Lower leg skin (tissue), 4 donors: ENCODE results near the gene POU2AF1. TPM values are rescaled to one million over a fixed set of nuclear protein-coding genes. Genes with fewer than 3 reads are reported as not detected.

ENCODE experiments used
- DNase-seq, 2 donors: peaks; one replicate each; pipeline ENCODE4 v3.0.0-alpha.2; 2019; ENCODE audit warnings: low spot score in 2 of 2
- H3K4me3 ChIP-seq: fragments of 200-600 bp; sonication (generic); 2 replicates; pipeline ENCODE4 v1.5.1; 2017; ENCODE audit warnings: mild to moderate bottlenecking, low read depth; ENCODE audit not compliant: poor library complexity, severe bottlenecking
- POLR2A ChIP-seq, 2 donors: fragments of 450-650 bp; IDR thresholded peaks; one replicate each; pipeline ENCODE4 v1.6.1; 2016 to 2017; ENCODE audit warnings: antibody characterized with exemption in 2 of 2, mild to moderate bottlenecking in 1 of 2, moderate library complexity in 1 of 2
- WGBS, 2 donors: methylation state at CpG; one replicate each; pipeline ENCODE4 v1.1.5; 2018; 5-methylcytosine and 5-hydroxymethylcytosine counted together
- intact Hi-C: fragments of 100-400 bp; cut with DNase I; formaldehyde crosslinking; loops from one replicate; pipeline ENCODE4 v1.15.0; 2023; ENCODE audit warnings: low total_unique reads
- total RNA-seq, 4 donors: library from RNA; depleted of rRNA; stranded (reverse); fragments of >200 nt; gene quantifications; one replicate each; pipeline ENCODE4 v1.1.0, GENCODE V29; 2016
- TF ChIP-seq, protein P1 (sequence below), 3 donors: fragments of 450-650 bp; IDR thresholded peaks; one replicate each; pipeline ENCODE4 v1.5.1; 2016; ENCODE audit warnings: antibody characterized with exemption in 3 of 3, mild to moderate bottlenecking in 3 of 3, moderate library complexity in 2 of 3

The POU2AF1 gene
- total RNA-seq, 4 donors from 2014 or later = 0.13 TPM; not detected in 3

DNA sequence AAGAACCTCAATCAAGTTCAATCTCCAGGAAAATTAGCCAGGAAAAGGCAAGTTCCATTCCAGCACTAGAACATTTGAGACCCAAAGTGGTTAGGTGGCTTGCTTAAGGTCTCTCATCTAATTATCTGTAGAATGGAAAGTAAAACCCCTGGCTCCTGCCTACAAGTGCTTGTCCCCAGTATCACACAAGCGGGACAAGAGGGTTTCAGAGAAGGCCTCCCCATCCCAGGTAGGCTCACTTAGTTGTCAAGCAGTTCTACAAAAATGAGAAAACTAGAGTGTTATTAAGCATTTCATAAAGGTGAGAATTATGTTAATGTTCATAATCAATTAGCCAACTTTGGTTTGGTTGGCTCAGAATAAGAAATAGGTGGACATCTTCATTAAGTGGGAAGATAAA lies 5.5 kb downstream of the POU2AF1 start:
- intact Hi-C loops = no loop called here
- DNase-seq = no peak
- TF ChIP-seq, protein P1, sequence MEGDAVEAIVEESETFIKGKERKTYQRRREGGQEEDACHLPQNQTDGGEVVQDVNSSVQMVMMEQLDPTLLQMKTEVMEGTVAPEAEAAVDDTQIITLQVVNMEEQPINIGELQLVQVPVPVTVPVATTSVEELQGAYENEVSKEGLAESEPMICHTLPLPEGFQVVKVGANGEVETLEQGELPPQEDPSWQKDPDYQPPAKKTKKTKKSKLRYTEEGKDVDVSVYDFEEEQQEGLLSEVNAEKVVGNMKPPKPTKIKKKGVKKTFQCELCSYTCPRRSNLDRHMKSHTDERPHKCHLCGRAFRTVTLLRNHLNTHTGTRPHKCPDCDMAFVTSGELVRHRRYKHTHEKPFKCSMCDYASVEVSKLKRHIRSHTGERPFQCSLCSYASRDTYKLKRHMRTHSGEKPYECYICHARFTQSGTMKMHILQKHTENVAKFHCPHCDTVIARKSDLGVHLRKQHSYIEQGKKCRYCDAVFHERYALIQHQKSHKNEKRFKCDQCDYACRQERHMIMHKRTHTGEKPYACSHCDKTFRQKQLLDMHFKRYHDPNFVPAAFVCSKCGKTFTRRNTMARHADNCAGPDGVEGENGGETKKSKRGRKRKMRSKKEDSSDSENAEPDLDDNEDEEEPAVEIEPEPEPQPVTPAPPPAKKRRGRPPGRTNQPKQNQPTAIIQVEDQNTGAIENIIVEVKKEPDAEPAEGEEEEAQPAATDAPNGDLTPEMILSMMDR (IDR thresholded peaks at IDR 0.05) = no peak
- TF ChIP-seq POLR2A (IDR thresholded peaks at IDR 0.05) = no peak

DNA sequence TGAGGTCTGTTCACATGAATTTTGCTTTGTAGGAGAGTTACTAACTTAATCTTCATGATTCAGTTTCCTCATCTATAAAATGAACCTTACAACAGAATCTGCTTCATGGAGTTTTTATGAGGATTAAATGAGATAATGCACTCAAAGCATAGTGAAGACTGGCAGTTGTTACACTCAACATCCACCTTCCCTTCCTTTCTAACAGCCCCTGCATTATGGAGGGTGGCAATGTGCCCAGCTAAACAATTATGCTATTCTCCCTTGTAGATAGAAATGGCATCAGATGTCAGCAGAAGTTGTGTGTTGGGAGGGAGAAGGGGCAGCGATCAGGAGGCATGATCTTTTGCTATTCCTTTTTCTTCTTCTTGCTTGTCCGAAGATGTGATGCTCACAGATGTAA lies 6.5 kb downstream of the POU2AF1 start:
- TF ChIP-seq POLR2A (IDR thresholded peaks at IDR 0.05) = no peak
- TF ChIP-seq, protein P1 (IDR thresholded peaks at IDR 0.05) = no peak
- no peak for DNase-seq
- WGBS, 2 donors = 88 to 92% methylated on average over 2 of the region's 2 CpGs

More for the DNA sequence above, 5.5 kb downstream of the POU2AF1 start:
- 93 to 97% methylated on average over 1 of the region's 1 CpG for WGBS, 2 donors
- H3K4me3 ChIP-seq = no peak overlapping the region

DNA sequence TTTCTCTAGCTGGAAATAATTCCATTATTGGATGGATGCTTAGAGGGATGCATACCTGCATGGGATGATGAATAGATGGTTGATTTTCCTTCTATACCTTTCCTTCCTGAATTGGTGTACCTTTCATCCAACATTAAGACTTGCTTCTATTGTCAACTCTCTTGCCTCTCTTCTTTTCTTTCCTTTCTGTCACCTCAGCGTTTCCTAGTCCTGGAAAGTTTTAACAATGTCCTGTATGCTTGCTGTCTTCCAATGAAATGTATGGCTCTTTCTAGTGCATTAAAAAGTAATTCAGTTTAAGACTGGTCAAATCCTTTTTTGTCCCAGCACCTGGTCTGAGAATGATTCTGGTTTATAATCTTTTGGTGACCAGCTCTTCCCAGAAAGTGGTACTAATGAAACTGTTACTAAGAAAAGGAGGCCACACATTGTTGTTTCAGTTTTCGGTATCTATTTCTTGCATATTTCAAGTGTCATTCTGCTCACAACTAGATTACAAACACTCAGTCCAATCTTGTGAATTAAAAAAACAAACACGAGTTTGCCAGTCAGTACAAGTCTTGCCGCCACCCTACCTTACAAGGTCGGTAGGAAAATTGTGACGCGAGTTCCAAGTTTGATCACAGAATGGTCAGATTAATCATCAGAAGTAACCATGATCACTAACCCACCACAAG lies 8.0 kb downstream of the POU2AF1 start:
- 60 to 71% methylated on average over 7 of the region's 7 CpGs for WGBS, 2 donors

More for the DNA sequence above, 6.5 kb downstream of the POU2AF1 start:
- intact Hi-C loops = no loop called here
- no peak overlapping the region for H3K4me3 ChIP-seq

DNA sequence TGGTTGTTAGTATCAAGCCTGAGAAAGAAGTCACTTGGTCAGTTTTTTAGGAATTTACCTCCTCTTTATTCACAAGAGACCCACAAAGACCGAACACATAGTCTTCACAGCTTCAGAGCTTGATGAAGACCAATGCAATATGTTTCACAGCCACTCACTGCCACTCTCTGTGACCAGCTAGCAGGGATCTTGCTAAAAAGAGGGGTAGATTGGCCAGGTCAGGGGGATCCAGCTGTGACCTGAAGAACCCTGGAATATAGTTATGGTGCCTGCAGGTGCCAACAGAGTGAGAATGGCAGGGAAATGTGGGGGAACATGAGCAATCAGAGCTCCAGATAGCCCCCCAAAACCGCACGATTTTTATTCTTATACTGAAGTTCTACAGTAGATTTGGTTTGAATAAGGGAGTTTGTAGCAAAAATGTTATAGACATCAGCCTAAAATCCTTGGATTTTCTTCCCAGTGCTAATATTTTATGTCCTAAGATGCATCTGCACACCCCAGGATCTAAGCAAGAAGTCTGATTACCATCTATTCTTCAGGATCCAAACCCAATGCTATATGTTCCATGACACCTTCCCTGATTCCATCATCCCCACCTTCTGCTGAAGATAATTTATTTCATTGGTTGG lies 8.7 kb downstream of the POU2AF1 start:
- no peak for DNase-seq
- TF ChIP-seq POLR2A (IDR thresholded peaks at IDR 0.05) = no peak
- TF ChIP-seq, protein P1 (IDR thresholded peaks at IDR 0.05) = no peak
- intact Hi-C loops = no loop called here
- WGBS, 2 donors = 90 to 94% methylated on average over 3 of the region's 3 CpGs
- H3K4me3 ChIP-seq = no peak overlapping the region

More for the DNA sequence above, 8.0 kb downstream of the POU2AF1 start:
- TF ChIP-seq POLR2A (IDR thresholded peaks at IDR 0.05) = no peak
- TF ChIP-seq, protein P1 (IDR thresholded peaks at IDR 0.05) = no peak
- no peak overlapping the region for H3K4me3 ChIP-seq
- intact Hi-C loops = no loop called here
- no peak for DNase-seq

DNA sequence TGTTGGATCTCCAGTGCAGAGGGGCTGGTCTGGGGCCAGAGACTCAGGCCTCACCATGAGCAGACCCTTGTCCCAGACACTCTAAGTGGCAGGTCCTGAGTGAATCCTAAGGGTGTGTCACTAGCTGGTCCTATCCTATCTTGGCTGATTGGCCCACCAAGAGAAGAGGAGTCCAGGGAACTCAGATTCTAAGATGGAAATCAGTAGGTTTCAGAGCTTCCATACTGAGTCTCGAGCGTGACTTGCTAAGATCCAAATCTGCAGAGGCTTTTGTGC lies 10.9 kb downstream of the POU2AF1 start:
- TF ChIP-seq, protein P1 (IDR thresholded peaks at IDR 0.05) = no peak
- no peak for TF ChIP-seq POLR2A (IDR thresholded peaks at IDR 0.05)
- no peak overlapping the region for H3K4me3 ChIP-seq
- WGBS, 2 donors = 100% methylated on average over 2 of the region's 2 CpGs
- intact Hi-C loops = no loop called here
- no peak for DNase-seq
